ENCODE measurements around the gene HMGN4. TPM values are rescaled to one million over a fixed set of nuclear protein-coding genes. Genes with fewer than 3 reads are reported as not detected.

The HMGN4 gene
- total RNA-seq, 1 experiment from 2014 or later = 54.8 TPM

GRCh38 chr6:26563488-26563887 is 25.3 kb downstream of the HMGN4 start:
- no peaks in the 10 kb centered on the region for H3K79me2 ChIP-seq (ENCODE audit: low read length)
- no peak for DNase-seq
- H3K4me1 ChIP-seq (ENCODE audit: insufficient read depth, low read length) = no peaks in the 10 kb centered on the region
- ATAC-seq = no peak
- H3K4me3 ChIP-seq (ENCODE audit: low read length) = no peak overlapping the region
- no peak overlapping the region for H3K4me2 ChIP-seq (ENCODE audit: low read length)
- H3K27me3 ChIP-seq (ENCODE audit: low read length) = no peaks in the 10 kb centered on the region
- H4K20me1 ChIP-seq (ENCODE audit: low read length) = no peaks in the 10 kb centered on the region
- ChIA-PET POLR2A (ENCODE audit: unreplicated experiment) (no interaction called here), CTCF (no interaction called here)
- no peak overlapping the region for H3K27ac ChIP-seq (ENCODE audit: low read length)
- TF ChIP-seq CTCF (conservative IDR thresholded peaks at IDR 0.05; ENCODE audit: low read depth, low read length) (no peak), EZH2phosphoT487 (IDR thresholded peaks at IDR 0.05; ENCODE audit: borderline replicate concordance, low read length) (no peak), EZH2 (IDR thresholded peaks at IDR 0.05; ENCODE audit: low read length, unreplicated experiment) (no peak)
- H3K36me3 ChIP-seq (ENCODE audit: low read depth, low read length) = no peaks in the 10 kb centered on the region
- no peaks in the 10 kb centered on the region for H3F3A ChIP-seq (ENCODE audit: low read length, unreplicated experiment)
- H3K9me3 ChIP-seq (ENCODE audit: low read length) = no peaks in the 10 kb centered on the region
- BruUV-seq (replicated peaks) = no TSS peak
- intact Hi-C loops (cut with micrococcal nuclease) = no loop called here
- no peak overlapping the region for H2AFZ ChIP-seq (ENCODE audit: low read length)
- no peak overlapping the region for H3K9ac ChIP-seq (ENCODE audit: low read length)
- no peaks in the 10 kb centered on the region for H3K9me2 ChIP-seq (replicated peaks; ENCODE audit: low read length)

- Histone ChIP-seq H3K9ac (ENCODE audit: low read length) (peak overlapping the region; percentile 39; the same call in 1 of the 2 replicates), H3K27me3 (ENCODE audit: low read length) (no peaks in the 10 kb centered on the region), H3K27ac (ENCODE audit: low read length) (0 out of 2 replicates have a peak overlapping the region, but pooled peaks have one; percentile 5), H4K20me1 (ENCODE audit: low read length) (no peaks in the 10 kb centered on the region), H3K79me2 (ENCODE audit: low read length) (no peaks in the 10 kb centered on the region), H3K36me3 (ENCODE audit: low read depth, low read length) (no peaks in the 10 kb centered on the region), H3K4me3 (ENCODE audit: low read length) (peak overlapping the region; percentile 84), H2AFZ (ENCODE audit: low read length) (peak overlapping the region; percentile 91), H3F3A (ENCODE audit: low read length, unreplicated experiment) (peaks cover 5% of the 10 kb centered on the region), H3K9me2 (replicated peaks; ENCODE audit: low read length) (no peaks in the 10 kb centered on the region), H3K4me2 (ENCODE audit: low read length) (peak overlapping the region; percentile 82), H3K4me1 (ENCODE audit: insufficient read depth, low read length) (peaks cover 5% of the 10 kb centered on the region; the same call in 1 of the 2 replicates), H3K9me3 (ENCODE audit: low read length) (no peaks in the 10 kb centered on the region)
- peak; percentile 56 for ATAC-seq
- intact Hi-C loops (cut with micrococcal nuclease) = loop anchor here (1.0 to 2.0 kb wide), 5 partner anchors 13 to 257 kb away; no protein-coding TSS in a partner anchor
- CTCF ChIA-PET = interaction anchor here (0.6 to 1.1 kb wide), 4 partner anchors 14 to 227 kb away, joined by 3 to 9 read pairs (median 4); no protein-coding TSS in a partner anchor
- TF ChIP-seq EZH2 (IDR thresholded peaks at IDR 0.05; ENCODE audit: low read length, unreplicated experiment) = no peak
- peak; percentile 54 for TF ChIP-seq CTCF (conservative IDR thresholded peaks at IDR 0.05; ENCODE audit: low read depth, low read length)
- POLR2A ChIA-PET (ENCODE audit: unreplicated experiment) = interaction anchor here (0.6 kb wide), 2 partner anchors 32 to 147 kb away, joined by 3 to 6 read pairs; no protein-coding TSS in a partner anchor
- DNase-seq = peak; percentile 98
- no TSS peak for BruUV-seq (replicated peaks)
These were observed 30.7 kb downstream of the HMGN4 start for GRCh38 chr6:26568601-26569432.
